H1 (cell line): Measurements from ENCODE around the gene LLGL2. TPM values are rescaled to one million over a fixed set of nuclear protein-coding genes. Genes with fewer than 3 reads are reported as not detected.

Source experiments
- EZH2 ChIP-seq: fragments of 200-600 bp; sonication (generic); IDR thresholded peaks from 2 replicates; pipeline ENCODE4 v1.7.1; 2012; ENCODE audit warnings: low read depth, mild to moderate bottlenecking, moderate library complexity, low read length, inconsistent platforms; ENCODE audit not compliant: severe bottlenecking
- POLR2AphosphoS5 ChIP-seq: IDR thresholded peaks from 2 replicates; pipeline ENCODE4 v1.6.1; 2011; ENCODE audit warnings: low read depth, low read length
- RNF2 ChIP-seq: fragments of 200-900, 300-1000 bp; sonication (generic); IDR thresholded peaks from 2 replicates; pipeline ENCODE4 v1.7.1; 2016; ENCODE audit warnings: borderline replicate concordance, low read depth, mild to moderate bottlenecking, antibody characterized with exemption, low read length; ENCODE audit not compliant: poor library complexity, severe bottlenecking; ENCODE audit errors: missing control alignments
- SRF ChIP-seq: IDR thresholded peaks from 2 replicates; pipeline ENCODE4 v1.6.1; 2011; ENCODE audit warnings: mild to moderate bottlenecking, low read depth, low read length, moderate library complexity
- TAF1 ChIP-seq: IDR thresholded peaks from 2 replicates; pipeline ENCODE4 v1.6.1; 2011; ENCODE audit warnings: mild to moderate bottlenecking, low read depth, low read length
- polyA plus RNA-seq, 7 experiments: library from polyadenylated mRNA; depleted of rRNA in 3 of 7; stranded (reverse) in 5 of 7; unstranded in 2 of 7; fragments of >200 nt in 5 of 7; fragments of 200-250 nt in 2 of 7; gene quantifications; 1 replicate in 5 of 7; 2 replicates in 1 of 7; 4 replicates in 1 of 7; pipeline versions ENCODE4 v1.2.1 to v1.2.3, GENCODE V29; 2011 to 2013; ENCODE audit warnings: missing spikeins in 2 of 7, mixed read lengths in 2 of 7
- total RNA-seq: library from RNA; stranded (reverse); fragmentation: NEBNext Ultra II Directional; extraction: Animal tissue kit (Norgen Biotek cat#: 25700); gene quantifications from 2 replicates; pipeline ENCODE4 v1.2.1, GENCODE V29; 2021
- TF ChIP-seq, protein P1 (sequence below): fragments of 300-600 bp; sonication (generic); IDR thresholded peaks from 2 replicates; pipeline ENCODE4 v1.7.1; 2012; ENCODE audit warnings: low read length, moderate library complexity, mild to moderate bottlenecking, inconsistent platforms; ENCODE audit not compliant: insufficient replicate concordance
- TF ChIP-seq, protein P2 (sequence below): IDR thresholded peaks from 2 replicates; pipeline ENCODE4 v1.6.1; 2012; ENCODE audit warnings: inconsistent platforms
- TF ChIP-seq, protein P3 (sequence below): IDR thresholded peaks from 2 replicates; pipeline ENCODE4 v1.6.1; 2011; ENCODE audit warnings: low read depth, mild to moderate bottlenecking, low read length; ENCODE audit not compliant: insufficient read depth

LLGL2 gene
- total and polyA plus RNA-seq, 2 of the 8 experiments (the other 6 are each of a cell fraction or from before 2014, with no cell fraction given), result 64.5 to 77.1 TPM

DNA sequence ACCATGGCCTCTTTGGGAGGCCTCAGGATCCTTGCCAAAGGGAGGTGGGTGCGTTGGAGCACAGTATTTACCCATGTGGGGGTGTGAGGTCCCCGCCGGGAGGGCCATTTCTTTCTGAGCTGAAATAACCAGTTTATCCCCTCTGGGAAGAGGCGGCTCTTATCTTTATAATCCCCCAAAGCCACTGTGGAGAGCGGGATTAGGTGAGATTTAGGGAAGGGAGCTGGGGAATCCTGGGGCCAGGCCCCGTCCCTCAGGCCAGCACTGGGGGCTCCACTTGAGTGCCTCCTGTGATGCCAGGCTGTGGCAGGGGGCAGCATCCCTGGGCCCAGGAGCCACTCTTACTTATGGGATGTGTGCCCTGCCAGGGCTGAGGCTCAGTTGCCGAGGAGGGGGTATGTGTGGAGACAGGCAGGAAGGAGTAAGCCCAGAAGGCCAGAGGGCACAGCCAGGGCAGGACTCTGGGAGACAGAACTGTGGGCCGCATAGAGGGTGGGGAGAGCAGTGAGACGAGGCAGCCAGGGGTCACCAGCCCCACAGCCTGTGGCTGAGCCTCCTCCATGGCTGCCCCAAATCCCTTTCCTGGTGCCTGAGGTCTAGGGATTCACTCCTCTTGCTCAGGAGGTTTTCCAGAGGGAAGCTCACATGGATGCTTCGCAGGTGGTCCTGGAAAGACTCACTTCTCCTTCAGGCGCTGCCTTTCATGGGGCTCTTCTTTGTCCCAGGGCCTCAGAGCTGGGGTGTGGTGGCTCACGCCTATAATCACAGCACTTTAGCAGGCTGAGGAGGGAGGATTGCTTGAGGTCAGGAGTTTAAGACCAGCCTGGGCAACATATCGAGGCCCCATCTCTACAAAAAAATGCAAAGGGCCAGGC, 44.1 kb upstream of the LLGL2 start (continued):
- TF ChIP-seq, protein P1, sequence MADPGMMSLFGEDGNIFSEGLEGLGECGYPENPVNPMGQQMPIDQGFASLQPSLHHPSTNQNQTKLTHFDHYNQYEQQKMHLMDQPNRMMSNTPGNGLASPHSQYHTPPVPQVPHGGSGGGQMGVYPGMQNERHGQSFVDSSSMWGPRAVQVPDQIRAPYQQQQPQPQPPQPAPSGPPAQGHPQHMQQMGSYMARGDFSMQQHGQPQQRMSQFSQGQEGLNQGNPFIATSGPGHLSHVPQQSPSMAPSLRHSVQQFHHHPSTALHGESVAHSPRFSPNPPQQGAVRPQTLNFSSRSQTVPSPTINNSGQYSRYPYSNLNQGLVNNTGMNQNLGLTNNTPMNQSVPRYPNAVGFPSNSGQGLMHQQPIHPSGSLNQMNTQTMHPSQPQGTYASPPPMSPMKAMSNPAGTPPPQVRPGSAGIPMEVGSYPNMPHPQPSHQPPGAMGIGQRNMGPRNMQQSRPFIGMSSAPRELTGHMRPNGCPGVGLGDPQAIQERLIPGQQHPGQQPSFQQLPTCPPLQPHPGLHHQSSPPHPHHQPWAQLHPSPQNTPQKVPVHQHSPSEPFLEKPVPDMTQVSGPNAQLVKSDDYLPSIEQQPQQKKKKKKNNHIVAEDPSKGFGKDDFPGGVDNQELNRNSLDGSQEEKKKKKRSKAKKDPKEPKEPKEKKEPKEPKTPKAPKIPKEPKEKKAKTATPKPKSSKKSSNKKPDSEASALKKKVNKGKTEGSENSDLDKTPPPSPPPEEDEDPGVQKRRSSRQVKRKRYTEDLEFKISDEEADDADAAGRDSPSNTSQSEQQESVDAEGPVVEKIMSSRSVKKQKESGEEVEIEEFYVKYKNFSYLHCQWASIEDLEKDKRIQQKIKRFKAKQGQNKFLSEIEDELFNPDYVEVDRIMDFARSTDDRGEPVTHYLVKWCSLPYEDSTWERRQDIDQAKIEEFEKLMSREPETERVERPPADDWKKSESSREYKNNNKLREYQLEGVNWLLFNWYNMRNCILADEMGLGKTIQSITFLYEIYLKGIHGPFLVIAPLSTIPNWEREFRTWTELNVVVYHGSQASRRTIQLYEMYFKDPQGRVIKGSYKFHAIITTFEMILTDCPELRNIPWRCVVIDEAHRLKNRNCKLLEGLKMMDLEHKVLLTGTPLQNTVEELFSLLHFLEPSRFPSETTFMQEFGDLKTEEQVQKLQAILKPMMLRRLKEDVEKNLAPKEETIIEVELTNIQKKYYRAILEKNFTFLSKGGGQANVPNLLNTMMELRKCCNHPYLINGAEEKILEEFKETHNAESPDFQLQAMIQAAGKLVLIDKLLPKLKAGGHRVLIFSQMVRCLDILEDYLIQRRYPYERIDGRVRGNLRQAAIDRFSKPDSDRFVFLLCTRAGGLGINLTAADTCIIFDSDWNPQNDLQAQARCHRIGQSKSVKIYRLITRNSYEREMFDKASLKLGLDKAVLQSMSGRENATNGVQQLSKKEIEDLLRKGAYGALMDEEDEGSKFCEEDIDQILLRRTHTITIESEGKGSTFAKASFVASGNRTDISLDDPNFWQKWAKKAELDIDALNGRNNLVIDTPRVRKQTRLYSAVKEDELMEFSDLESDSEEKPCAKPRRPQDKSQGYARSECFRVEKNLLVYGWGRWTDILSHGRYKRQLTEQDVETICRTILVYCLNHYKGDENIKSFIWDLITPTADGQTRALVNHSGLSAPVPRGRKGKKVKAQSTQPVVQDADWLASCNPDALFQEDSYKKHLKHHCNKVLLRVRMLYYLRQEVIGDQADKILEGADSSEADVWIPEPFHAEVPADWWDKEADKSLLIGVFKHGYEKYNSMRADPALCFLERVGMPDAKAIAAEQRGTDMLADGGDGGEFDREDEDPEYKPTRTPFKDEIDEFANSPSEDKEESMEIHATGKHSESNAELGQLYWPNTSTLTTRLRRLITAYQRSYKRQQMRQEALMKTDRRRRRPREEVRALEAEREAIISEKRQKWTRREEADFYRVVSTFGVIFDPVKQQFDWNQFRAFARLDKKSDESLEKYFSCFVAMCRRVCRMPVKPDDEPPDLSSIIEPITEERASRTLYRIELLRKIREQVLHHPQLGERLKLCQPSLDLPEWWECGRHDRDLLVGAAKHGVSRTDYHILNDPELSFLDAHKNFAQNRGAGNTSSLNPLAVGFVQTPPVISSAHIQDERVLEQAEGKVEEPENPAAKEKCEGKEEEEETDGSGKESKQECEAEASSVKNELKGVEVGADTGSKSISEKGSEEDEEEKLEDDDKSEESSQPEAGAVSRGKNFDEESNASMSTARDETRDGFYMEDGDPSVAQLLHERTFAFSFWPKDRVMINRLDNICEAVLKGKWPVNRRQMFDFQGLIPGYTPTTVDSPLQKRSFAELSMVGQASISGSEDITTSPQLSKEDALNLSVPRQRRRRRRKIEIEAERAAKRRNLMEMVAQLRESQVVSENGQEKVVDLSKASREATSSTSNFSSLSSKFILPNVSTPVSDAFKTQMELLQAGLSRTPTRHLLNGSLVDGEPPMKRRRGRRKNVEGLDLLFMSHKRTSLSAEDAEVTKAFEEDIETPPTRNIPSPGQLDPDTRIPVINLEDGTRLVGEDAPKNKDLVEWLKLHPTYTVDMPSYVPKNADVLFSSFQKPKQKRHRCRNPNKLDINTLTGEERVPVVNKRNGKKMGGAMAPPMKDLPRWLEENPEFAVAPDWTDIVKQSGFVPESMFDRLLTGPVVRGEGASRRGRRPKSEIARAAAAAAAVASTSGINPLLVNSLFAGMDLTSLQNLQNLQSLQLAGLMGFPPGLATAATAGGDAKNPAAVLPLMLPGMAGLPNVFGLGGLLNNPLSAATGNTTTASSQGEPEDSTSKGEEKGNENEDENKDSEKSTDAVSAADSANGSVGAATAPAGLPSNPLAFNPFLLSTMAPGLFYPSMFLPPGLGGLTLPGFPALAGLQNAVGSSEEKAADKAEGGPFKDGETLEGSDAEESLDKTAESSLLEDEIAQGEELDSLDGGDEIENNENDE, result no peak
- TF ChIP-seq, protein P2, sequence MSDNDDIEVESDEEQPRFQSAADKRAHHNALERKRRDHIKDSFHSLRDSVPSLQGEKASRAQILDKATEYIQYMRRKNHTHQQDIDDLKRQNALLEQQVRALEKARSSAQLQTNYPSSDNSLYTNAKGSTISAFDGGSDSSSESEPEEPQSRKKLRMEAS, result no peak
- TF ChIP-seq TAF1, result no peak
- no peak for TF ChIP-seq POLR2AphosphoS5
- TF ChIP-seq, protein P3, sequence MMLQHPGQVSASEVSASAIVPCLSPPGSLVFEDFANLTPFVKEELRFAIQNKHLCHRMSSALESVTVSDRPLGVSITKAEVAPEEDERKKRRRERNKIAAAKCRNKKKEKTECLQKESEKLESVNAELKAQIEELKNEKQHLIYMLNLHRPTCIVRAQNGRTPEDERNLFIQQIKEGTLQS, result no peak
- TF ChIP-seq EZH2, result no peak
- no peak for TF ChIP-seq SRF
- TF ChIP-seq RNF2, result no peak
